Activated CD4-positive, CD25-positive, alpha-beta regulatory T cell treated with anti-CD3 and anti-CD28 coated beads, Interleukin-2, amount 50 U/mL, for 72 hours (primary cell): ENCODE results near the gene NAP1L2.
A peak's percentile ranks its signal among the peaks of the same experiment; 100 is the strongest.
"Not testable (repeated sequence)": the region's sequence is repeated elsewhere in the genome, so short reads cannot be mapped to it uniquely, and the experiment has no call there.

Source experiments
- DNase-seq: peaks from one replicate; pipeline ENCODE4 v3.0.0; 2021

The NAP1L2 gene

GRCh38 chrX:73214426-73215094 lies at the start of gene NAP1L2:
TSS of gene NAP1L2 (minus strand) at chrX:73214851. CDS start at chrX:73214492, 359 bp downstream.
- peak; percentile 31 for DNase-seq

- DNase-seq, result no peak
These were observed 48.3 kb upstream of the NAP1L2 start for GRCh38 chrX:73262991-73263390.

GRCh38 chrX:73239242-73239641 lies 24.6 kb upstream of the NAP1L2 start:
- no peak for DNase-seq

- DNase-seq, result no peak
These were observed 3.0 kb upstream of the NAP1L2 start for GRCh38 chrX:73217621-73218020.

GRCh38 chrX:73215246-73215645 lies 595 bp upstream of the NAP1L2 start:
- DNase-seq, result no peak

GRCh38 chrX:73213734-73214425 lies 771 bp downstream of the NAP1L2 start:
- no peak for DNase-seq

GRCh38 chrX:73206366-73206765 lies 8.3 kb downstream of the NAP1L2 start:
- DNase-seq, result no peak

- no peak for DNase-seq
These were observed 32.0 kb downstream of the NAP1L2 start for GRCh38 chrX:73182502-73183114.

- not testable (repeated sequence) for DNase-seq
These were observed 45.7 kb downstream of the NAP1L2 start for GRCh38 chrX:73168945-73169344.
